Measurements from ENCODE around the gene HYAL3. TPM values are rescaled to one million over a fixed set of nuclear protein-coding genes. Genes with fewer than 3 reads are reported as not detected.
A peak's percentile ranks its signal among the peaks of the same experiment; 100 is the strongest.
"Not testable (repeated sequence)": the region's sequence is repeated elsewhere in the genome, so short reads cannot be mapped to it uniquely, and the experiment has no call there.

The HYAL3 gene
- total RNA-seq, 1 experiment from 2014 or later = 2.8 TPM

DNA sequence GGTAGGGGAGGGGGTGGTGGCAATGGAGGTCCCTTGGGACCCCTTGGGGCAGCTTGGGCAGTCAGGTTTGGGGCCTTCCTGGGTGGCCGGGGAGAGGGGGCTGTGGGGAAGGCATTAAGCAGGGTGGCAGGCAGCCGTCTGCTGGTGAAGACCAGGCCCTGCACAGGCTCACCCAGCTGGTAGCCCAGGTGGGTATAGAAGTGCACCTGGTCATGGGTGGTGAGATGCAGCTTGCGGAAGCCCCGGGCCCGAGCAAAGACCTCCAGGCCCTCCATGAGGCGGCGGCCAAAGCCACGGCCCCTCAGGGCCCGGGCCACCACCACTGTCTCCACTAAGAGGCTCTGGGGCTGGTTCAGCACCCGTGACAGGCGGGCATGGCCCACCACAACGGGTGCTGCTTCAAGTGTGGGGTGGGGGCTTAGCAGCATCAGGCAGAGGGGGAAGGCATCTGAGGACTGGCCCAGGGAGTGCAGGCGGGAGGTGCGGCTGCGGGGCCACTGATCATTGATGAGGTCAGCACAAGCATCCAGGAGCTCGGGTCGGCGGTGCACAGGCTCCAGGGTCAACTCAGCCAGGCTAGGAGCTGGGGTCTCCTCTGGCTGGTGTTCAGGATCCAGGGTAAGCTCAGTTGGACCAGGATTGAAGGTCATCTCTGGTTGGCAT, 2.4 kb downstream of the HYAL3 start:
- DNase-seq (ENCODE audit: low read depth) = no peak
- in situ Hi-C loops (cut with HindIII; ENCODE audit: low pct_unique_long_range_greater_than_20kb, low sequenced_read_pairs) = no loop called here

GRCh38 chr3:50295553-50296431, 3.4 kb downstream of the HYAL3 start:
- in situ Hi-C loops (cut with HindIII; ENCODE audit: low pct_unique_long_range_greater_than_20kb, low sequenced_read_pairs) = no loop called here
- DNase-seq (ENCODE audit: low read depth) = no peak

- no peak for DNase-seq (ENCODE audit: low read depth)
- in situ Hi-C loops (cut with HindIII; ENCODE audit: low pct_unique_long_range_greater_than_20kb, low sequenced_read_pairs) = no loop called here
Measured at GRCh38 chr3:50294492-50295403, 4.5 kb downstream of the HYAL3 start.

DNA sequence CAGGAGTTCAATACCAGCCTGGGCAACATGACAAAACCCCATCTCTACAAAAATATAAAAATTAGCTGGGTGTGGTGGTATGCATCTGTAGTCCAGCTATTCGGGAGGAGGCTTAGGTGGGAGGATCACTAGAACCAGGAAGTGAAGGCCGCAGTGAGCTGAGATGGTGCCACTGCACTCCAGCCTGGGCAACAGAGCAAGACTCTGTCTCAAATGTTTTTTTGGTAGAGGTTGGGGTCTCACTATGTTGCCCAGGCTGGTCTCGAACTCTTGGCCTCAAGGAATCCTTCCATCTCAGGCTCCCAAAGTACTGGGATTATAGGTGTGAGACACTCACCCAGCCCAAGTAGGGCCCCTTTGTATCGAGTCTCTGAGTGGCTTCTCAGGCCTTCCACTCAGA, 5.1 kb downstream of the HYAL3 start:
- no peak for DNase-seq (ENCODE audit: low read depth)
- in situ Hi-C loops (cut with HindIII; ENCODE audit: low pct_unique_long_range_greater_than_20kb, low sequenced_read_pairs) = no loop called here

GRCh38 chr3:50293079-50293801, 6.0 kb downstream of the HYAL3 start:
- in situ Hi-C loops (cut with HindIII; ENCODE audit: low pct_unique_long_range_greater_than_20kb, low sequenced_read_pairs) = no loop called here
- no peak for DNase-seq (ENCODE audit: low read depth)

GRCh38 chr3:50292159-50293078, 6.8 kb downstream of the HYAL3 start, which contains the start of gene IFRD2:
Gene IFRD2 (minus strand): TSS chr3:50292429. CDS start chr3:50292274, 155 bp downstream.
- in situ Hi-C loops (cut with HindIII; ENCODE audit: low pct_unique_long_range_greater_than_20kb, low sequenced_read_pairs) = no loop called here

GRCh38 chr3:50290161-50290641, 9.0 kb downstream of the HYAL3 start:
- no peak for DNase-seq (ENCODE audit: low read depth)
- in situ Hi-C loops (cut with HindIII; ENCODE audit: low pct_unique_long_range_greater_than_20kb, low sequenced_read_pairs) = no loop called here

More at GRCh38 chr3:50292159-50293078, 6.8 kb downstream of the HYAL3 start, which contains the start of gene IFRD2:
- peak; percentile 89 for DNase-seq (ENCODE audit: low read depth)

DNA sequence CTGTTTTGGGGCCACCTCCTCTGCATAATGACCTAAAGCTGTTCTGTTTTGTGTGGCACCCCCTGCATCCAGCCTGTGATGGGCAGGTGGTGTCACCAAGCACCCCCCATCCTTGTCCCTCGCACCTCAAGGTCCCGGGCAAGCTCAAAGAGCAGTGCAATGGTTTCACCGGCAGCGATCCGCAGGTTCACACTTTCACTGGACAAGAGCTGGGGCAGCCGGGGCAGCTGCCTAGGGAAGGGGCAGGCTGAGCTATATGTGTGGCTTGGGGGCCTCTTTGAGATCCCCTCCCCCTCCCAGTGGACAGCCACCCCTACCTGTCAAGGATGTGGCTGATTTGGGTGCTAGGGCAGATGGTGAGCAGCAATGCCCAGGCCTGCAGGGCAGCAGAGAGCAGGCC, 10.1 kb downstream of the HYAL3 start:
- no peak for DNase-seq (ENCODE audit: low read depth)
- in situ Hi-C loops (cut with HindIII; ENCODE audit: low pct_unique_long_range_greater_than_20kb, low sequenced_read_pairs) = no loop called here

- in situ Hi-C loops (cut with HindIII; ENCODE audit: low pct_unique_long_range_greater_than_20kb, low sequenced_read_pairs) = no loop called here
- DNase-seq (ENCODE audit: low read depth) = no peak
Measured at GRCh38 chr3:50288387-50289007, 10.7 kb downstream of the HYAL3 start.

GRCh38 chr3:50287262-50287661, 11.9 kb downstream of the HYAL3 start:
- DNase-seq (ENCODE audit: low read depth) = no peak
- in situ Hi-C loops (cut with HindIII; ENCODE audit: low pct_unique_long_range_greater_than_20kb, low sequenced_read_pairs) = no loop called here

- in situ Hi-C loops (cut with HindIII; ENCODE audit: low pct_unique_long_range_greater_than_20kb, low sequenced_read_pairs) = no loop called here
- no peak for DNase-seq (ENCODE audit: low read depth)
Measured at GRCh38 chr3:50286322-50287227, 12.6 kb downstream of the HYAL3 start.

DNA sequence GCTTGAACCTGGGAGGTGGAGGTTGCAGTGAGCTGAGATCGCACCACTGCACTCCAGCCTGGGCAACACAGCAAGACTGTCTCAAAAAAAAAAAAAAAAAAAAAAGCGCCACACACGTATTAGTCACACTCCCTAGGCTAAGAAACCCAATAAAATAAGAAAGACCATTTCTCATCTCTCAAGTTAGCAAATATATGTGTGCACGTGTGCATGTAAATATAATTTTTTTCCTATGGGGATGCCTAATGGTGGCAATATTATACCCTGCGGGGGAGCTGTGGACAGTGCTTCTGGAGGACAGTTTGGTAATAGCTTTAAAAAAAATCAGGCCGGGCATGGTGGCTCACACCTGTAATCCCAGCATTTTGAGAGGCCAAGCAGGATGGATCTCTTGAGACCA, 15.1 kb downstream of the HYAL3 start:
- DNase-seq (ENCODE audit: low read depth); in situ Hi-C loops (cut with HindIII; ENCODE audit: low pct_unique_long_range_greater_than_20kb, low sequenced_read_pairs): not testable (repeated sequence)

GRCh38 chr3:50279255-50280016, 19.8 kb downstream of the HYAL3 start:
- in situ Hi-C loops (cut with HindIII; ENCODE audit: low pct_unique_long_range_greater_than_20kb, low sequenced_read_pairs) = no loop called here
- DNase-seq (ENCODE audit: low read depth) = no peak

DNA sequence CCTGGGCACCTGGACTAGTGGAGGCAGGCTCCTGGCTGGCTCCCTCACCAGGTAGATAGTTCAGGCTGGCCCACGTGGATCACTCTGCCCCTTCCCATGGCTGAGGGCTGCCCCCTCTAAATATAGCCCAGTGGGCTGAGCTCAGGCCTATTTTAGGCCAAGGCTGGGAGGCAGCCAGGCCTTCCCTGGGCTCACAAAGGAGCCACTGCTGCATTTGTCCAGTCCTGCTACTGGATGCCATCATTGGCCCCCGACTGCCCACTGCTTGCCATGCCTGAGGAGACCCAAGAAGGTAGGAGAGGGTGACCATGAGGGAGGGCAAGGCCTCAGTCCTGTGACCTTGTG, 20.4 kb downstream of the HYAL3 start, which contains the start of gene LSMEM2:
Gene LSMEM2, plus strand, starts transcription at position 208 of the 345 bp plus-strand sequence. Its CDS starts 27 bp downstream, at position 235.
- in situ Hi-C loops (cut with HindIII; ENCODE audit: low pct_unique_long_range_greater_than_20kb, low sequenced_read_pairs) = no loop called here
- DNase-seq (ENCODE audit: low read depth) = no peak
